RPMI8226 (cell line): ENCODE measurements around the gene COX7A2.
A peak's percentile ranks its signal among the peaks of the same experiment; 100 is the strongest.

Source experiments
- DNase-seq: peaks from one replicate; pipeline ENCODE4 v3.0.0-alpha.2; 2015

COX7A2 gene

DNA sequence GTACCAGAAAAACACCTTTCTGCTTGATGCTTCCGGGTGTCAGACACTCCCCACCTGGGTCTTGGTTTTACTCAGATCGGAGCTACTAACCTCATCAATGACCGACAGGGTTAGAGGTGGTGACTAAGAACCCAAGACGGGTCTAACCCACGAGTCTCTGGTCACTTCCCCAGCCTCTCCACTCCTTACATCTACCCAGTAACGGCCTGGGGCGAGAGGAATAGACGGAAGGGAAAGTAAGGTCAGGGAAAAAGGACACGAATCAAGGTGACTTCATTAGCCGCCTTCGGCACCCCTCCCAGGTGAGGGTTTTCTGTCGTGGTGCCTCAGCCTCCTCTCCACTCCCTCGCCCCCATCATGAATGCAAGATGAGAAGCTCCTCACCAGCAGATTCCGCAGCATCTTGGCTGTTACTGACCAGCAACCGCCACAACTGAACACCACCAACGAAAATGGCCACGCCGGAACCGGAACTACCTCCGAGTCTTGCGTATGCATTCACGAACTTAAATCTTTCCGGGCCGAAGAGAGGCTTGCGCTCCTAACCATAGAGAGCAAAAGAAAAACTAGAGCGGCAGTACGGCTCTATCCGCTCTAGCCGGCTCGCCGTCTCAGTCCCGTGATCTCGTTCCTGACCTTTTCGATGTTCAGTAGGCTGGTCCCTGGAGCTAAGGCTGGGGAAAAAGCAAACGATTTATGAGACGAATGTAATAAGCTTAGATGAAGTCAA lies at the start of gene COX7A2:
Gene COX7A2, minus strand, starts transcription at position 469 of the 730 bp plus-strand sequence. Its CDS starts 67 bp downstream, at position 402.
- peak; percentile 96 for DNase-seq

GRCh38 chr6:75292555-75292954 lies 49.0 kb upstream of the COX7A2 start:
- no peak for DNase-seq

- no peak for DNase-seq
Measured at GRCh38 chr6:75291744-75292143, 48.1 kb upstream of the COX7A2 start.

- no peak for DNase-seq
Measured at GRCh38 chr6:75291331-75291730, 47.7 kb upstream of the COX7A2 start.

GRCh38 chr6:75290136-75290945 lies 46.7 kb upstream of the COX7A2 start:
- no peak for DNase-seq

- no peak for DNase-seq
Measured at GRCh38 chr6:75288023-75288422, 44.4 kb upstream of the COX7A2 start.

DNA sequence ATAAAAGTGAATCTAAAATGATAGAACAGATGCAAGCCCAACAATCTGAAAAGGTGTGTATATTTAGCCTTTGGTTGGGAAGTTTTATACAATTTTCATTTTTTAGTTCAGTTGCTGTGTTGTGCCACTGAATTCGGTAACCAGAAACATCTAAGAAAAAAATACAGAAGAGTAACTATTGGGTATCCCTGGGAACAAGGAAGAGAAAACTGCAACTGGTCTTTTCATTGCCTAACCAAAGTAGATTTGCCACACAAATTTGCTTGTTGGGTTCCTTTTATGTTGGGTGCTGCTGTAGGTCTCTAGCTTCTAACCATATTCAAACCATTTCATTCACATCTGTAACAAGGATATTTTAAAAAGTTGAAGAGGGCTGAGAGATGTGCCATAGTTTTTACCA lies 43.8 kb upstream of the COX7A2 start:
- DNase-seq: no peak

DNA sequence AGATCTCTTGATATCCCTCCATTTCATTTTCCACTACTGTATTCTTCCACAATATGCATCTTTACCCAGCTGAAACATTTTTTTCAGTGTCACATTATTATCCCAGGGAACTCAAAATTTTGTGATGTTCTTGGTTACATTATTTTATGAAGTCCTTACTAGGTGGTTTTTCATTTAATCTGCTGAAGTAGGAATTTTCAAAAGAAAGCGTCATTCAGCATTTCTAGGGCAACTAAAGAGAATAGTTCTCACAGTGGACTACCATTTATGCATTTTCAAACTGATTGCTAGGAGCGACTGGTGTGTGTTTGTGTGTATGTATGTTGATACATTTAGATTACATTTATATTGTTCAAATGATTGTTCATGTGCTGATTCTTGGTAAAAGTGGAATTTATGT lies 43.4 kb upstream of the COX7A2 start:
- no peak for DNase-seq

DNA sequence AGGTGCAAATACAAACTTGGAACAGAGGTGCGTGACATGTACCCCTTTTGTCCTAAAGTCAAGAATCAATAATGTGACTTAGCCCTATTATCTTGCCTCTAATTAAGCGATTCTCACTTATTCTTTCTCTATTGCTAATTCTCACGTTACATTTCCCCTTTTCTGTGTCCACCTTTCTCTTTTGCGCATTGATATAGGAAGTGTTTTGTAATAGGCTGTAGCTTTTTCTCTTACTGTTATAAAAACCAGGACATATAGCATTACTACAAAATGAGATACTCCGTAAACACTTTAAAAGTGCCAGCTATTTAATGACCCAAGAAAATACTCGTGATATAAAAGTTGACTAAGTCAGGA lies 41.7 kb upstream of the COX7A2 start:
- DNase-seq: peak; percentile 42

GRCh38 chr6:75284632-75285282 lies 41.2 kb upstream of the COX7A2 start, which contains the start of gene TMEM30A:
Gene TMEM30A, minus strand, starts transcription at chr6:75284792. Its CDS starts 154 bp downstream, at chr6:75284638.
- DNase-seq: peak; percentile 99

DNA sequence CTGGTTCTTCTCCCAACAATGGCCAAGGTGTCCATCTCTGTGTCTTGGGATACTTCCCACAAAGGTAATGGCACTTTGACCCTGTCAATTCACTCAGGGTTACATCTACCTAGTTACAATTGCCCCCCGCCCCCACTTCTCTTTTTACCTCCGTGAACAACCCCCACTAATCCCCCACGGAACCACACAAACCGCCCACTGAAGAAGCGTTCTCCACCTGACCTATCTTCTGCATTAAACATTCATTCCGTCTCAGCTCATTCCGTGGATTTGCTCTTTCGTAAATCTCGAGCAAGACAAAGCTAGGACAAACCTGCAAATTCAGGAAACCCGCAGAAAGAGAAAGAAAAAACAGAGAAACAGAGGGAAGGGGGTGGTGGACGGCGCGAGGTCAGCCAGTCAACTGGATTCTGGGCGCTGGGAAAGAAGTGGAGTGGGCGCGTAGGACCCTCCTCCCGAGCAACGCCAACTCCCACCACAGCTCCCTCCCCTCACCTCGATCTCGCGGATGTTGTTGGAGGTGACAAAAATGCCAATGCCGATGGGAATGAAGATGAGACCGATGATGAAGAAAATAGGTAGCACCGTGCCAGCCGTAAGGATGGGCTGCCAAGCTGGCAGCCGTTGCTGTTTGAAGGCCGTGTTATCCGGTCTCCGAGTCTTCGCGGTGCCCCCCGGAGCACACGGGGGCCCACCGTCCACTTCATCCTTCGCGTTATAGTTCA lies 40.5 kb upstream of the COX7A2 start:
- DNase-seq: peak; percentile 25

DNA sequence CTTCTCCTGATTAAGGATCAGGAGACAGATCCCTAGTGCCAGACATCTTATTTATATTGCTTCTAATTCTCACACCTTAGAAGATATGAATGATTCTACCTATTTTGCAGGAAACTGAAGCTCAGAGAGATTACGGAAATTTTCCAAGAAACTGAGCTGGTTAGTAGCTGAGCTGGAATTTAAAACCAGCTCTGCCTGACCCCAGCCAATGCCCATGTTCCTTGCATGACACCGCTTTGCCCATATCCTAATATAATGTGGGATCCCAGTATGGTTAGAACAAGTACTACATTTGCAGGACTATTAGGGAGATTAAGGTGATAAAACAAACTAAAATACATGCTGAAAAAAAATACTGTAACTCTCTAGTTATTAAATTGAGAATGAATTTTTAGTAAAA lies 39.1 kb upstream of the COX7A2 start:
- DNase-seq: no peak

- DNase-seq: no peak
Measured at GRCh38 chr6:75281653-75282052, 38.1 kb upstream of the COX7A2 start.

GRCh38 chr6:75280131-75280855 lies 36.7 kb upstream of the COX7A2 start:
- no peak for DNase-seq

GRCh38 chr6:75279418-75279817 lies 35.8 kb upstream of the COX7A2 start:
- DNase-seq: no peak

- no peak for DNase-seq
Measured at GRCh38 chr6:75278474-75279077, 35.0 kb upstream of the COX7A2 start.

DNA sequence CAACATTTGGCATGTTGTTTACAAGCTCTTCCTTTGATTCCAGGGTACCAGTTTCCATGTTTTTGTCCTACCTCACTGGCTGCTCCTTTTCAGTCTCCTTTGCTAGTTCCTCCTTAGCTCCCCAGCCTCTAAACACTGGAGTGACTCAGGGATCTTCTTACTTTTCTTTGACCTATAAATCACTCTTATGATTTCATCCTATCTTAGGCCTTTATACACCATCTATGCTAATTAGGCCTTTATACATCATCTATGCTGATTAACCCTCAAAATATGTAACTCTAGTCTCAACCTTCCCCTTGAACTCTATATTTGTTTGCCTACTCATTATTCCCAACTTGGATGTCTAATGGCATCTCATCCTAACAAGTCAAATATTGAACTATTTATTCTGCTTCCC lies 31.5 kb upstream of the COX7A2 start:
- no peak for DNase-seq

DNA sequence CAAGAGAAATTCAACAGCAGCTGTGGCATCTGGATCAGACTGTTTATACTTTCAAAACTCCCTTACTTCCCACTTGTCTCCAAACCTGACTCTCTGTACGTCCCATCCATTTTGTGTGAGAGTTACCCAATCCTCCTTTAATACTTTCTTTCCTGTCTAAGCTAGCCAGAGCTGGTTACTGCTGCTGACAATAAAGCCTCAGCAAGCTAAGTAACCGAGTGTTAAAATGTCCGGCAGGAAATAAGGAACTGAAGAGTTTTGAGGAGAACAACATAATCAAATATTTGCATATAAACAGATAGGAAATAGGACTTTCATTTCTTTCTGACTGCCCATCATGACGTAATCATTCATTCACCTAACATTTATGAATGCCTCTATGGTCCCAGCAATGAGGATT lies 29.4 kb upstream of the COX7A2 start:
- no peak for DNase-seq

DNA sequence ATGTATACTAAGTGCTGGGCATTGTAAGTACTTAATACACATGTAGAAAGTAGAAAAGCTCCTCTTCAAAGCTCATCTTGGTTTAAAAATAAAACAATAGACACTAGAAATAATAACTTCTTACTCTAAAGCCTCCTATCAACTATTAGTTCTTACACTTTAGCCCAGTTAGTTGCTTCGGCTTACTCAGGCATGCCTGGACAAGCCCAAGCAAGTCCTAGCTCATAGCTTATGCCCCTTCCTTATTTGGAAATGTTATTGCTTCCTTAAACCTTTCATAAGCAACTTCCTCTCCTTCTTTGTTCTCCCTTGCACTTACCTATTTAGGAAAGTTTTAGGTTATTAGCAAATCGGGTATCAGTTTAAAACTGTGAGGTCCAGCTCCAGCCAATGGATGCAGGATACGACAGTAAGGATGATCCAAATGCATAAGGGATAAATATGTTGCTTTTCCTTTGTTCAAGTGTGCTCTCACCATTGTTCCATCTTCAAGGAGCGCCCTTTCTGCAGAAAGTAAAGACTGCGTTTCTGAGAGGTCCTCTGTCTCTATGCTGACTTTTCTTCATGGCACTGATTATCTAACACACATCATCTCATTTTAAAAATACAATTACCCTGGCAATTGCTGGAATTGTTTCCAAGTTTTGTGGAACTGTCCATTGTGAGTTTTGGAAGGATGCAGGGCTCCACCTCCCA lies 28.7 kb upstream of the COX7A2 start:
- DNase-seq: no peak

DNA sequence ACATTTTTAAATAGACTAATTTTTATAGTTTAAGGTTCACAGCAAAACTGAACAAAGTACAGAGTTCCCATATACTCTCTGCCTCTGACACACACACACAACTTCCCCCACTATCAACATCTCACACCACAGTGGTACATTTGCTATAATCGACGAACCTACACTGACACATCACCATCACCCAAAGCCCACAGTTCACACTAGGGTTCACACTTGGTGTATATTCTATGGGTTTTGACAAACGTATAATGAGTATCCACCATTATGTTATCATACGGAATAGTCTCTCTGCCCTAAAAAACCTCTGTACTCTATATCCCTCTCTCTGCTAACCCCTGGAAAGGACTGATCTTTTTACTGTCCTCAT lies 25.4 kb upstream of the COX7A2 start:
- no peak for DNase-seq
